Stimulated activated naive CD8-positive, alpha-beta T cell treated with anti-CD3 and anti-CD28 coated beads, Interleukin-15, Interleukin-2, amounts not matched to agents 100 ng/mL and 50 ng/mL, for 24 hours (primary cell): ENCODE measurements around the gene SP9.

Experiments
- H3K27ac Mint-ChIP-seq: one replicate; pipeline ENCODE4 v1.8.0; 2021; ENCODE audit warnings: mild to moderate bottlenecking, mixed read lengths
- H3K27me3 Mint-ChIP-seq: one replicate; pipeline ENCODE4 v1.8.0; 2021; ENCODE audit warnings: mixed read lengths
- H3K36me3 Mint-ChIP-seq: one replicate; pipeline ENCODE4 v1.8.0; 2021; ENCODE audit warnings: low read depth, mixed read lengths
- H3K4me1 Mint-ChIP-seq: one replicate; pipeline ENCODE4 v1.8.0; 2021; ENCODE audit warnings: low read depth, mixed read lengths
- H3K4me3 Mint-ChIP-seq: one replicate; pipeline ENCODE4 v1.8.0; 2021; ENCODE audit warnings: mild to moderate bottlenecking, mixed read lengths
- H3K9me3 Mint-ChIP-seq: one replicate; pipeline ENCODE4 v1.8.0; 2021; ENCODE audit warnings: mixed read lengths

The SP9 gene

GRCh38 chr2:174328961-174329715, 5.6 kb upstream of the SP9 start:
- peaks cover 96% of the 10 kb centered on the region for H3K27me3 Mint-ChIP-seq
- H3K4me3 Mint-ChIP-seq = no peak overlapping the region
- H3K9me3 Mint-ChIP-seq = no peaks in the 10 kb centered on the region
- H3K27ac Mint-ChIP-seq = no peak overlapping the region
- peaks cover 39% of the 10 kb centered on the region for H3K4me1 Mint-ChIP-seq
- H3K36me3 Mint-ChIP-seq = no peaks in the 10 kb centered on the region

DNA sequence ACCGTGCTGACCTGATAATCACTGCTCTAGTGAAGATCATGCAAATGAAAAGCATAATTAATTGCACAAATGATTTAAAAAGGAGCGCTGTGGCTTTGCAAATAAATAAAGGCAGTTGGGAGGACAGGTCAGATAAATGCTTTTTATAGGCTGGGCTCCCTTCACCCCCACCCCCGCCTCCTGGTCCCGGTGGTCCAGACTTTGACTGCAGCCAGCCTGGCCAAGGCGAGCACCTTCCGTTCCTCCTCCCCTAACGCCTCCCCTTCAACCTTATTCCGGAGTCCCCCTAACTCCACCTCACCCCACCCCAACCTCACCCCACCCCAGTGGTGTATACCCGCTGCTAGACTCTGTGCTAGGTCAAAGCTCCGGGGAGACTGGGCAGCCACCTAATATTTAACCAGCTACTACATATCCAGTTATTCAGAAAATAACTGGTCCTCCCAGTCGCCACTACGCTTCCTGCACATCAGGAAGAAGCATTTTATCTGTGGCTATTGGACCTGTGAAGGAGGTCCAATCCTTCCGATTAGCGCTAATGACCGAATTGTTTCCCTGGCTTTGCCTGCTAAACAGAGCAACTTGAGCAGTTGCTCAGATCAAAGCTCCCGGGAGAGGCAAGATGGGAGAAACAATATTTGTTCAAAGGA, 3.7 kb upstream of the SP9 start:
- peaks cover 88% of the 10 kb centered on the region for H3K27me3 Mint-ChIP-seq
- no peak overlapping the region for H3K4me3 Mint-ChIP-seq
- no peak overlapping the region for H3K27ac Mint-ChIP-seq
- no peaks in the 10 kb centered on the region for H3K36me3 Mint-ChIP-seq
- H3K4me1 Mint-ChIP-seq = peaks cover 45% of the 10 kb centered on the region
- no peaks in the 10 kb centered on the region for H3K9me3 Mint-ChIP-seq

GRCh38 chr2:174331595-174332216, 3.0 kb upstream of the SP9 start:
- peaks cover 44% of the 10 kb centered on the region for H3K4me1 Mint-ChIP-seq
- no peak overlapping the region for H3K4me3 Mint-ChIP-seq
- no peaks in the 10 kb centered on the region for H3K9me3 Mint-ChIP-seq
- H3K27me3 Mint-ChIP-seq = peaks cover 84% of the 10 kb centered on the region
- H3K27ac Mint-ChIP-seq = peak overlapping the region; percentile 28
- H3K36me3 Mint-ChIP-seq = no peaks in the 10 kb centered on the region

DNA sequence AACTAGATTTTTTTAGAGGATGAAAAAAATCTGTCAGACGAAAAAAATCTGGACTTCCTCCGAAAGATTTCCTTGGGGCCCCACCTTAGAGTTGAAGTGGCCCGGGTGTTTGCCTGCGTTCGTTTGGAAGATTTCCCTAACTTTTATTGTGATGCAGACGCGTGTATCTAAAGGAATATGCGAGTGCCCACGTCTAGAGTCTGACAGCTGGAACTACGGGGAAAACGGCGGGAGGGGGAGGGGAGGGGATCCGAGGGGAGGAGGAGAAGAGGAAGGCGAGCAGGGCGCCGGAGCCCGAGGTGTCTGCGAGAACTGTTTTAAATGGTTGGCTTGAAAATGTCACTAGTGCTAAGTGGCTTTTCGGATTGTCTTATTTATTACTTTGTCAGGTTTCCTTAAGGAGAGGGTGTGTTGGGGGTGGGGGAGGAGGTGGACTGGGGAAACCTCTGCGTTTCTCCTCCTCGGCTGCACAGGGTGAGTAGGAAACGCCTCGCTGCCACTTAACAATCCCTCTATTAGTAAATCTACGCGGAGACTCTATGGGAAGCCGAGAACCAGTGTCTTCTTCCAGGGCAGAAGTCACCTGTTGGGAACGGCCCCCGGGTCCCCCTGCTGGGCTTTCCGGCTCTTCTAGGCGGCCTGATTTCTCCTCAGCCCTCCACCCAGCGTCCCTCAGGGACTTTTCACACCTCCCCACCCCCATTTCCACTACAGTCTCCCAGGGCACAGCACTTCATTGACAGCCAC, 2.4 kb upstream of the SP9 start:
- H3K4me3 Mint-ChIP-seq = peak overlapping the region; percentile 13
- H3K9me3 Mint-ChIP-seq = no peaks in the 10 kb centered on the region
- peaks cover 38% of the 10 kb centered on the region for H3K4me1 Mint-ChIP-seq
- H3K36me3 Mint-ChIP-seq = no peaks in the 10 kb centered on the region
- peak overlapping the region; percentile 28 for H3K27ac Mint-ChIP-seq
- peaks cover 78% of the 10 kb centered on the region for H3K27me3 Mint-ChIP-seq

DNA sequence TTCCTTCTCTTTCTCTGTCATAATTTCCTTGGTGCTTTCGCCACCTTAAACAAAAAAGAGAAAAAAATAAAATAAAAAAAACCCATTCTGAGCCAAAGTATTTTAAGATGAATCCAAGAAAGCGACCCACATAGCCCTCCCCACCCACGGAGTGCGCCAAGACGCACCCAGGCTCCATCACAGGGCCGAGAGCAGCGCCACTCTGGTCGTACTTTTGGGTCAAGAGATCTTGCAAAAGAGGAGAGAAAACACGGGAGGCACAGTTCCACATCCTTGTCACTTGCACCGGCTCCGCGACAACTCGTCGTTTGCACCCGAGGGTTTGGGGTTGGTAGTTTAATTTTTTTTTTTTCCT, 1.8 kb upstream of the SP9 start:
- H3K27me3 Mint-ChIP-seq = peaks cover 78% of the 10 kb centered on the region
- H3K9me3 Mint-ChIP-seq = no peaks in the 10 kb centered on the region

DNA sequence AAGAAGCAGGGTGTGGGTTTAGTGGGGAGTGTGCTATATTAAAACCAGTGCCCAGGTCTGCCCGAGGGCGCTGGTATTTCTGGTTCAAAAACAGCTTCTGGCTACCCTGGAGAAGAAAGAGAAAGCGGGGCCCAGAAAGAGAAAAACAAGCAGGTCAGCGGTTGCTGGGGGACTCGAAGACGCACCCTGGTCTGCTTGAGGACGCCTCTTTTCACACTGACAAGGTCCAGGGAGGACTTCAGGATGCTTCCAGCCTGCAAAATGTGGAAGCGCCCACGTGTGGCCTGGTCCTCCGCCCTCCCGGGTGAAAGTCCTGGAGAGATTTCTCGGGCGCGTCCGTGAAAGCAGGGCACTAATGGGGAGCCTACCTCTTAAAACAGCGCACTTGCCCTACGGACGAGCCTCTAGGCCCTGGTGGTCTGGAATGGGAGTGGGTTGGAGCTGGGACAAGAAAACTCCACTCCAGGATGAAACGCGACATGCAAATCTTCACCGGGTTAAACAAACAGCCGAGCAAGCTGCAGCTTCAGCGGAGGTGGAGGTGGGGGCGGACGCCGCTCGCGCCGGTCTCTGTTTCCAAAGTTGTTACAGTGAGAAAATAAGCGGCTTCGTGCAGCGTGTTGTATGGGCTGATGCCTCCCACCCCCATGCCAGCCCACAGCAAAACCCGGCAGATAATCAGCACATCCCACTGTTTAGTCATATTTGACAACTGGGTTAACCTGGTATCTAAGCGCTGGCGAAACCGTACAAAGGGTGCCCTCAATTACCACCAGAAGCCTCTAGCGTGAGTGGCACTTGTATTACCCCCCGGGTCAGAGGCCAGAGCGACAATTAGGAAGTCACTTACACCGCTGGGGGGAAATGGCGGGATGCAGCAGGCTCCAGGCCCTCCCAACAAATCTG, 1.1 kb upstream of the SP9 start:
- Mint-ChIP-seq H3K36me3 (peaks cover 3% of the 10 kb centered on the region), H3K4me1 (peaks cover 39% of the 10 kb centered on the region), H3K27ac (no peak overlapping the region), H3K4me3 (peak overlapping the region; percentile 47), H3K27me3 (peaks cover 78% of the 10 kb centered on the region), H3K9me3 (no peaks in the 10 kb centered on the region)

More for the DNA sequence above, 1.8 kb upstream of the SP9 start:
- H3K4me1 Mint-ChIP-seq = peaks cover 37% of the 10 kb centered on the region
- H3K27ac Mint-ChIP-seq = no peak overlapping the region
- peak overlapping the region; percentile 47 for H3K4me3 Mint-ChIP-seq
- peaks cover 3% of the 10 kb centered on the region for H3K36me3 Mint-ChIP-seq

DNA sequence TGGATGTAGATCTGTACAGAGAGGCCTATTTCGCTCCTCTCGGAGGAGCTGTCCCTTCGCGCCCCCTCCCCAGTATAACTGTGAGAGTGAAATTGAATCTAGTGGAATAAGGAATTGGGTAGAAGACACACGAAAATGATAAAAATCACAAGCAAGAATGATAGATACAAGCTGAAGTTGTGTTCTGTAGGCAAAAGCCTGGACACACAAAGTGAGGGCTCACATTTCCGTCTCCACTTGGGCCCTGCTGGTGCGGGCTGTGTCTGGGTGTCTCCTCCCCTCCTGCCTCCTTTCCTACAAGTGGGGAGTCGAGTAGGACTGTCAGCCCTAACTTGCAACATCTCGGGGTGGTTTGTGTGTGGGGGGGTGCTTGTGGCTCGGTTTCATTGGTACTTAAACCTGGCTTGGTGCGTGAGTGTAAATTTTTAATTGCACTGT, 457 bp upstream of the SP9 start:
- no peak overlapping the region for H3K27ac Mint-ChIP-seq
- H3K4me3 Mint-ChIP-seq = peak overlapping the region; percentile 47
- no peaks in the 10 kb centered on the region for H3K9me3 Mint-ChIP-seq
- H3K36me3 Mint-ChIP-seq = peaks cover 3% of the 10 kb centered on the region
- H3K4me1 Mint-ChIP-seq = peaks cover 39% of the 10 kb centered on the region
- H3K27me3 Mint-ChIP-seq = peaks cover 78% of the 10 kb centered on the region

DNA sequence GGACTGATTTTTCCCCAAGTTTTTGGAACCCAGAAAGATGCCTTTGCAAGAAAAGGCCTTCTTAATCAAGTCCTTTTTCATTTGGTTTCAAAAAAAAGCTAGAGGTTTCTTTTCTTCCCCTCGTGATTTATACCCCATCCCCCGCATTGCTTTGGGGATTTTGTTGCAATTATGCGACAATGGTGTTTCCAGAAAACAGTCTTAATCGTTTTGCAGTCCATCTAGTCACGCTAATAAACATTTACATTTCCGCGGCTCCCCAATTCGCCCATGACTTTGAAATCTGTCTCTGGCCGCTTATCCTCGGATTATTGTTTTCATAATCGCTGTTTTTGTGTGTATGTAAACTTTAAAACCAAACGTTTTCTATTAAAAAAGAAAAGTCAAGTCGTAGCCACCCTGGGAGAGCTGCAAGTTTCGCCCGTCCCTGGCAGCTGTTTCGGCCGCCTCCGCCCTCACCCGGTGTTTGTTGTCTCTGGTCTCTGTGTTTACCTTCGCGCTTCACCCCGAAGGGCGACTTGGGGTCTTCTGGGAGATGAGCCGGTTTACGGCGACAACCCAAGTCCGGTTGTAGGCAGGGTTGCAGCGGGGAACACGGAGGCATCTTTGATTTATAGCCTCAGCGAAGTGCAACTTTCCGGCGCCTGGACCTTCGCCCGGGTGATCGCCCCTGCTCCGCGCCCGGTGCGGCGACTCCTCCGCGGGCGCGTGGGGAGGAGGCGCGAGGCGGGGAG, 667 bp downstream of the SP9 start:
- Mint-ChIP-seq H3K27me3 (peaks cover 75% of the 10 kb centered on the region), H3K36me3 (peaks cover 3% of the 10 kb centered on the region), H3K4me3 (peak overlapping the region; percentile 65), H3K9me3 (no peaks in the 10 kb centered on the region), H3K4me1 (peaks cover 43% of the 10 kb centered on the region), H3K27ac (peak overlapping the region; percentile 61)

DNA sequence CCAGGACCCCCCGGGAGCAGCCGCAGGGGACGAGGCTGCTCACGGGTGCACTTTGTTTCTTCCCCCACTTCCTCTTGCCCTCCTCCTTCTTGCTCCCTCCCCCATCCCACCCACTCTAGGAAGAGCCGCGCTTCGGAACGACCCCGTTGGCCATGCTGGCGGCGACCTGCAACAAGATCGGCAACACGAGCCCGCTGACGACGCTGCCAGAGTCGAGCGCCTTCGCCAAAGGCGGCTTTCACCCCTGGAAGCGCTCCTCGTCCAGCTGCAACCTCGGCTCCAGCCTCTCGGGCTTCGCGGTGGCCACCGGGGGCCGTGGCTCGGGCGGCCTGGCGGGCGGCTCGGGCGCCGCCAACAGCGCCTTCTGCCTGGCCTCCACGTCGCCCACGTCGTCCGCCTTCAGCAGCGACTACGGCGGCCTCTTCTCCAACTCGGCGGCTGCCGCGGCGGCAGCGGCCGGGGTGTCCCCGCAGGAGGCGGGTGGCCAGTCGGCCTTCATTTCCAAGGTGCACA, 1.3 kb downstream of the SP9 start:
- H3K27me3 Mint-ChIP-seq = peaks cover 73% of the 10 kb centered on the region
- H3K36me3 Mint-ChIP-seq = peaks cover 3% of the 10 kb centered on the region
- no peak overlapping the region for H3K27ac Mint-ChIP-seq
- H3K4me3 Mint-ChIP-seq = peak overlapping the region; percentile 80
- no peaks in the 10 kb centered on the region for H3K9me3 Mint-ChIP-seq
- H3K4me1 Mint-ChIP-seq = peaks cover 46% of the 10 kb centered on the region

DNA sequence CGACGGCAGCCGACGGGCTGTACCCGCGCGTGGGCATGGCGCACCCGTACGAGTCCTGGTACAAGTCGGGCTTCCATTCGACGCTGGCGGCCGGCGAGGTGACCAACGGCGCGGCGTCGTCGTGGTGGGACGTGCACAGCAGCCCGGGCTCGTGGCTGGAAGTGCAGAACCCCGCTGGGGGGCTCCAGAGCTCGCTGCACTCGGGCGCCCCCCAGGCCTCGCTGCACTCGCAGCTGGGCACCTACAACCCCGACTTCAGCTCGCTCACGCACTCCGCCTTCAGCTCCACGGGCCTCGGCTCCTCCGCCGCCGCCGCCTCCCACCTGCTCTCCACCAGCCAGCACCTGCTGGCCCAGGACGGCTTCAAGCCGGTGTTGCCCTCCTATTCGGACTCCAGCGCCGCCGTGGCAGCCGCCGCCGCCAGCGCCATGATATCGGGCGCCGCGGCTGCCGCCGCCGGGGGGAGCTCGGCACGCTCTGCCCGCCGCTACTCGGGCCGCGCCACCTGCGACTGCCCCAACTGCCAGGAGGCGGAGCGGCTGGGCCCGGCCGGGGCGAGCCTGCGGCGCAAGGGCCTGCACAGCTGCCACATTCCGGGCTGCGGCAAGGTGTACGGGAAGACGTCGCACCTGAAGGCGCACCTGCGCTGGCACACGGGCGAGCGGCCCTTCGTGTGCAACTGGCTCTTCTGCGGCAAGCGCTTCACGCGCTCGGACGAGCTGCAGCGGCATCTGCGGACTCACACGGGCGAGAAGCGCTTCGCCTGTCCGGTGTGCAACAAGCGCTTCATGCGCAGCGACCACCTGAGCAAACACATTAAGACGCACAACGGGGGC, 2.0 kb downstream of the SP9 start:
- peak overlapping the region; percentile 80 for H3K4me3 Mint-ChIP-seq
- no peaks in the 10 kb centered on the region for H3K9me3 Mint-ChIP-seq
- H3K36me3 Mint-ChIP-seq = peaks cover 3% of the 10 kb centered on the region
- H3K27ac Mint-ChIP-seq = no peak overlapping the region
- peaks cover 74% of the 10 kb centered on the region for H3K27me3 Mint-ChIP-seq
- H3K4me1 Mint-ChIP-seq = peaks cover 52% of the 10 kb centered on the region

GRCh38 chr2:174337337-174338146, 2.8 kb downstream of the SP9 start:
- Mint-ChIP-seq H3K27me3 (peaks cover 69% of the 10 kb centered on the region), H3K27ac (peak overlapping the region; percentile 86), H3K4me3 (peak overlapping the region; percentile 80), H3K4me1 (peaks cover 53% of the 10 kb centered on the region), H3K36me3 (peaks cover 3% of the 10 kb centered on the region), H3K9me3 (no peaks in the 10 kb centered on the region)

GRCh38 chr2:174338147-174338605, 3.4 kb downstream of the SP9 start:
- H3K4me3 Mint-ChIP-seq = peak overlapping the region; percentile 80
- H3K36me3 Mint-ChIP-seq = peaks cover 3% of the 10 kb centered on the region
- no peaks in the 10 kb centered on the region for H3K9me3 Mint-ChIP-seq
- H3K4me1 Mint-ChIP-seq = peaks cover 57% of the 10 kb centered on the region
- H3K27me3 Mint-ChIP-seq = peaks cover 68% of the 10 kb centered on the region
- H3K27ac Mint-ChIP-seq = no peak overlapping the region
